ENCODE data around the gene DCAF17.

The DCAF17 gene, protein sequence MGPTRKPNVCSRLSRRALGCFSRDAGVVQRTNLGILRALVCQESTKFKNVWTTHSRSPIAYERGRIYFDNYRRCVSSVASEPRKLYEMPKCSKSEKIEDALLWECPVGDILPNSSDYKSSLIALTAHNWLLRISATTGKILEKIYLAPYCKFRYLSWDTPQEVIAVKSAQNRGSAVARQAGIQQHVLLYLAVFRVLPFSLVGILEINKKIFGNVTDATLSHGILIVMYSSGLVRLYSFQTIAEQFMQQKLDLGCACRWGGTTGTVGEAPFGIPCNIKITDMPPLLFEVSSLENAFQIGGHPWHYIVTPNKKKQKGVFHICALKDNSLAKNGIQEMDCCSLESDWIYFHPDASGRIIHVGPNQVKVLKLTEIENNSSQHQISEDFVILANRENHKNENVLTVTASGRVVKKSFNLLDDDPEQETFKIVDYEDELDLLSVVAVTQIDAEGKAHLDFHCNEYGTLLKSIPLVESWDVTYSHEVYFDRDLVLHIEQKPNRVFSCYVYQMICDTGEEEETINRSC

DNA sequence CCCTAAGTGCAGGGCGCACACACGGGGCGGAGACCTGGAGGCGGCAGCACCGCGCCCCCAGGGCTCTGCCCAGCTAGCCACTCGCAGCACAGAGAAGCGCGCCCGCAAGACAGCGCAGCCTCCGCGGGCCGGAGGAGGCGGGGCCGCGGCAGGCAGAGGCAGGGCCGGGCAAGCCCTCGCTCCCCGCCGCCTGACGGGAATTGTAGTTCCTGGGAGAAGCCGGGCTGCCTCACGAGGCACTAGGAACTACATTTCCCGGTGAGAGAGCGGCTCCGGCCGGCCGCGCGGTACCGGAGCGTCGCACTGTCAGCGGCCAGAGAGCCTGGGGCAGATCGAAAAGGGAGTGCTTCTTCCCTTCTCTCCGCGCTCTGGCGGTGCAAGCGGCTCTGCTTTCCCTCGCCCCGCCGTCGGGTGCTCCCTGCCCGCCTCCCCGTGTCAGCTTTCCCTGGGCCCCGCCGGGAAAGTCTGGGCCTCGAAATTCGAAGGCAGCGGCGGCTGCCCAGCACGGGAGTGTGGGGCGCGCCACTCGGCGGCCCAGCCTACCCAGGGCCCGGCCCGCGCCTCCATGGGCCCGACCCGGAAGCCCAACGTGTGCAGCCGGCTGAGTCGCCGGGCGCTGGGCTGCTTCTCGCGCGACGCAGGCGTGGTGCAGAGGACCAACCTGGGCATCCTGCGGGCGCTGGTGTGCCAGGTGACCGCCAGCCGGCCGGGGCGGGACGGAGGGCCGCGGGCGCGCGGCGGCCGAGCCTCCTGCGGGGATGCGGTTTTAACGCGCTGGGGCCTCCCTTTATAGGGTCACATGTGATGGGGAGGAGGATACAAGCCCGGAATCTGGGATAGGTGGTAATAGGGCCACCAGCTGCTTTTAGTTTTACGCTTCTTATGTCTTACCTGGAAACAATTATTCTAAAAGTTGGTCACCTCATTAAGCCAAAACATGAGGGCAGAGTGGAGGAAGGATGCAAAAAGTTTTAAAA lies at the start of gene DCAF17:
DCAF17 (plus strand) TSS at position 214 of the 977 bp plus-strand sequence; CDS start at position 566, 352 bp downstream.
- TF ChIP-seq GATA2 (IDR thresholded peaks at IDR 0.05; ENCODE audit: low read depth, low read length) (no peak), GATA3 (IDR thresholded peaks at IDR 0.05; ENCODE audit: low read depth, low read length) (no peak)

DNA sequence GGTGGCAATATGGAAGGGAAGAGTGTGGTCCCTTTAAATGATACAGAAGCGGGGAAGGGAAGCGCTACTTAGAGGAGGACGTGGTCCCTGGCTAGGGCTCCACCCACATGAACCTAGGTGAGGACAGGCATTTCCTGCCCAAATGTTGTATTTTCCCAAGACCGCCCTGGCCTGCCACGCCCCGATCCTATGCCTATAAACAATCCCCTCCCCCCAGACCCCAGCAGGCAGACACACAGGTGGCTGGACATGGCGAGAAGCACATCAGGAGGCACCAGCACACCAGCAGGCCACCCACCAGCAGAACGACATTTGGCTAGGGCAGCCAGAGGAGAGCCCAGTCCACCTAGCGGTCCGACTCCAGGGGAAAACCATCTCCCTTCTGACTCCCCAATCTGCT lies 47.4 kb upstream of the DCAF17 start:
- no peak for TF ChIP-seq GATA2 (IDR thresholded peaks at IDR 0.05; ENCODE audit: low read depth, low read length)
- TF ChIP-seq GATA3 (IDR thresholded peaks at IDR 0.05; ENCODE audit: low read depth, low read length): no peak

DNA sequence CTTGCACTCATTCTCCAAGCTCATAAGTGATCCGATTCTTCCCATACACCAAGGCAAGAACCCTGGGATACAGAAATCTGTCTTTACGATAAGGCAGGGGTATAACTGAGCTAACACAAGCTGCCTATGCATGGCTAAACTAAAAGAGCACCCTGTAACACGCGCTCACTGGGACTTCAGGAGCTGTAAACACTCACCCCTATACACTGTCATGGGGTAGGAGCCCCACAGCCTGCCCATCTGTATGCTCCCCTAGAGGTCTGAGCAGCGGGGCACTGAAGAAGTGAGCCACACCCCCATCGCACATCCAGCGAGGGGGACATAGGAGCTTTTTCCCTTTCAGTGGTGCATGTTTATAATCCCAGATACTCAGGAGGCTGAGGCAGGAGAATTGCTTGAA lies 47.0 kb upstream of the DCAF17 start:
- TF ChIP-seq GATA3 (IDR thresholded peaks at IDR 0.05; ENCODE audit: low read depth, low read length) (no peak), GATA2 (IDR thresholded peaks at IDR 0.05; ENCODE audit: low read depth, low read length) (no peak)

DNA sequence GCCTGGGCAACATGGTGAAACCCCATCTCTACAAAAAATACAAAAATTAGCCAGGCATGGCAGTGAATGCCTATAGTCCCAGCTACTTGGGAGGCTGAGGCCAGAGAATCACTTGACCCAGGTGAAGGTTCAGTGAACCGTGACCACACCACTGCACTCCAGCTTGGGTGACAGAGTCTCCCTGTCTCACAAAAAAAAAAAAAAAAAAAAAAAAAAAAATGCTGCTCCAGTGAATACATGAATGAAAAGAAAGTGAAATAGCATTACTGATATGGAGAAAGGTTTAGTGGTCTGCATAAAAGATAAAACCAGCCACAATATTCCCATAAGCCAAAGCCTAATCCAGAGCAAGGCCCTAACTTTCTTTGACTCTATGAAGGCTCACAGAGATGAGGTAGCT lies 44.7 kb upstream of the DCAF17 start:
- TF ChIP-seq GATA2 (IDR thresholded peaks at IDR 0.05; ENCODE audit: low read depth, low read length) (no peak), GATA3 (IDR thresholded peaks at IDR 0.05; ENCODE audit: low read depth, low read length) (no peak)

DNA sequence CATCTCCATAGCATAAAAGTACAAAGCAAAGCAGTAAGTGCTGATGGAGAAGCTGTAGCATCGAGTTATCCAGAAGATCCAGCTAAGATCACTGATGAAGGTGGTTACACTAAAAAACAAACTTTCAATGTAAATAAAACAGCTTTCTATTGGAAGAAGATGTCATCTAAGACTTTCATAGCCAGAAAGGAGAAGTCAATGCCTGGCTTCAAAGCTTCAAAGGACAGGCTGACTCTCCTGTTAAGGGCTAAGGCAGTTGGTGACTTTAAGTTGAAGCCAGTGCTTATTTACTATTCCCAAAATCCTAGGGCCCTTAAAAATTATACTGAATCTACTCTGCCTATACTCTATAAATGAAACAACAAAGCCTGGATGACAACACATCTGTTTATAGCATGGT lies 44.2 kb upstream of the DCAF17 start:
- TF ChIP-seq GATA2 (IDR thresholded peaks at IDR 0.05; ENCODE audit: low read depth, low read length): no peak
- TF ChIP-seq GATA3 (IDR thresholded peaks at IDR 0.05; ENCODE audit: low read depth, low read length): no peak

DNA sequence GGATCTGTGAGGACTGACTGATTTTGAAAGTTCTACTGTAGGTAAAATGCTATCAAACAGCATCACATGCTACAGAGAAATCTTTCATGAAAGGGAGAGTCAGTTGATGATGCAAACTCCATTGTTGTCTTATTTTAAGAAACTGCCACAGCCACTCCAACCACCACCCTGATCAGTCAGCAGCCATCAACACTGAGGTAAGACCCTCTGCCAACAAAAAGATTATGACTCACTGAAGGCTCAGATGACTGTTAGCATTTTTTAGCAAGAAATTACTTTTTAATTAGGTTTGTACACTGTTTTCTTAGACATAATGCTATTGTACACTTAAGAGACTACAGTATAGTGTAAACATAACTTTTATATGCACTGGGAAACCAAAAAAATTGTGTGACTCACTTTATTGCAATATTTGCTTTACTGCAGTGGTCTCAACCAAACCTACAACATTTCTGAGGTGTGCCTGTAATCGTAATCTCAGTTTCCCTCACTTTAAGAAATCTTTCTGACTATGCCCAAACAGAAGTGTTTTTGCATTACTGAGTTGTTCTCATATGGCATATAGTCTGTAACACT lies 43.0 kb upstream of the DCAF17 start:
- TF ChIP-seq GATA3 (IDR thresholded peaks at IDR 0.05; ENCODE audit: low read depth, low read length) (no peak), GATA2 (IDR thresholded peaks at IDR 0.05; ENCODE audit: low read depth, low read length) (no peak)

DNA sequence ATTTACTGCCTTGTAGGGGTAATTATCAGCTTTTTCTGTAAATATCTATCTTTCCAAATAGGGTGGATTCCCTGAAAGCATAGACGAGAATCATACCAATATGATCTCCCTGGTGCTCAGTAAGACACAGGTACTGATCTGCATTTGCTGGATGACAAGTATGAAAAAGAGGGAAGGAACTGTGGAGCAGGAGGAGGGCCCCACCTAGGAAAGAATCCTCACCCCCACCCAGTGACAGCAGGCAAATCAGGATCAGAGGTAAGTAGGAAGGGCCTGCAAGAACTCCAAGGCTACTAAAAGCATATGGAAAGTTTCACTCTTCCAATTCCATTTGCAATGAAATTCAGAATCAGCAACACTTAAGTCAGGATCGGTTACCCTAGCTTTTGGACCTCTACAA lies 42.5 kb upstream of the DCAF17 start:
- no peak for TF ChIP-seq GATA2 (IDR thresholded peaks at IDR 0.05; ENCODE audit: low read depth, low read length)
- TF ChIP-seq GATA3 (IDR thresholded peaks at IDR 0.05; ENCODE audit: low read depth, low read length): no peak

DNA sequence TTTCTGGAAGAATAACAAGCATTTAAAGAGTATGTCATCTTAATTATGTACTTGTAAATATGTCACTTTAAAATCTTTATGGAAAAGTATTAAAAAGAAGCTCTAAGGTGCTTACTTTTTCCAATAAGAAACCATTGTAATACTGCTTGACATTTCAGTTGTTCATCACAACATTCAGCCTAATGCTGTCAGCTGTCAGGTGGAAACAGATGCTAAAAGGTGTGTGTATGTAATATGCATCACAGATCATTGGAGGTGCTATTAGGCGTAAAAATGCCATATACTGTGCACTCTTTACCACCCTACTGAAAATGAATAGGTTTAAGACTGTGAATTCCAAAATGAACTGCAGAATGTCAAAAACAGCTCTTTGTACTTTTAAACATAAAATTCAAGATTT lies 40.5 kb upstream of the DCAF17 start:
- TF ChIP-seq GATA2 (IDR thresholded peaks at IDR 0.05; ENCODE audit: low read depth, low read length) (no peak), GATA3 (IDR thresholded peaks at IDR 0.05; ENCODE audit: low read depth, low read length) (no peak)

DNA sequence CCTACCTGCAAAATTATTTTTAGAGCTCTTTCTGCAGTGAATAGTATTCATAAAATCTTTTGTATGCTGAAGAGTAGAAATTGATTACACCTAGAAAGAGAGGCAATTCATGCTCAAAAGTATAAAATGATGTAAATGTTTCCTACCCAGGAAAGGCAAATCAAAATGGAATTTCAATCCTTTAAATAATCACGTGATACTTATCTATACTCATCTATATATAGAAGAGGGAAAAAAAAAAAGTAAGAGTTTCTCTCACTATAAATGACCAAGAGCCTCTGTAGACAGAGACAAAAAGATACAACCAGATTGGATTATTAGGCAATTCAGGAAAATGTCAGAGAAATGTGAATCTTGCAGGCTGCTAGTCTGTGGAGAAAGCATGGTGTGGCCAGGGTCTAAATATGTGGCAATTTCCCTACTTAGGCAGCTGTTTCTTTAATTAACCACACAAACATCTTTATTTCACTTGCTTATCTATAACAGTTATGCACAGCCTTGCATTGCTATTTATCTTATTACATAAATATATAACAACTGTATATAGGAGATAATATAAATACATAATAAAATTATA lies 39.8 kb upstream of the DCAF17 start:
- TF ChIP-seq GATA2 (IDR thresholded peaks at IDR 0.05; ENCODE audit: low read depth, low read length) (no peak), GATA3 (IDR thresholded peaks at IDR 0.05; ENCODE audit: low read depth, low read length) (no peak)

DNA sequence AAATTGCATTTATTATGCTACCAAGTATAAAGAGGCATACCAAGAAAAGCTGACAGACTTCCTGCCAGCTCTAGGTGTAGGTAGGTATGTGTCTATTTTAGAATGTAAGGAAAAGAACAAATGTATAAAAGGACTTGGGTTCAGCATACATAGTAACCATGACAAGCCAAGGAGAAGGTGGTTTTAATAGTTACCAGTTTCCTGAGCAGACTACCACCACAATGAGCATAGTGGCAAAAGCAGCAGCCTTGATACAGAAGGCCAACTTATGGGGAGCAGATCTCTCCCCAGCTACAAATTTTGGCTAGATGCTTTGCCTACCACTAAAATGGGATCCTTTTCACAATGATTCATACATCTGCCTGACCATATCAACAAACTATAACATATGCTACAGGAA lies 34.7 kb upstream of the DCAF17 start:
- TF ChIP-seq GATA3 (IDR thresholded peaks at IDR 0.05; ENCODE audit: low read depth, low read length): no peak
- TF ChIP-seq GATA2 (IDR thresholded peaks at IDR 0.05; ENCODE audit: low read depth, low read length): no peak

DNA sequence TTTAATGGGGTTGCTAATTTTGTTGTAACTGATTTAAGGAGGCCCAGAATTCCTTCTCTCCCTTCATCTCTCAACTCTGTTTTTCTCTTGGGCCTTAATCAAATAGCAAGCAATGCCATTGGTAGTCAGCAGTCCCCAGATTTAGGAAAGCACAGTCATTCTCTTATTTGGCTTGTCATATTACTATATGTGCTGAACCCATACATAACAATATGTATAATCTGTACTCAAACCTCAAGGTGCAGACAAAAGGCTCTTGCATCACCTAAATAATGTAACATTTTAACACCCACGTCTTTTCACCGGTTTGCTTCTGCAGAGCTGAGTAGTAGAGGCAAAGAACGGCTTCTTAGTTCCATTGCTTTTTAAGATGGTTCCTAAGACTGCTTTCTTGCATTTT lies 33.6 kb upstream of the DCAF17 start:
- no peak for TF ChIP-seq GATA3 (IDR thresholded peaks at IDR 0.05; ENCODE audit: low read depth, low read length)
- no peak for TF ChIP-seq GATA2 (IDR thresholded peaks at IDR 0.05; ENCODE audit: low read depth, low read length)

DNA sequence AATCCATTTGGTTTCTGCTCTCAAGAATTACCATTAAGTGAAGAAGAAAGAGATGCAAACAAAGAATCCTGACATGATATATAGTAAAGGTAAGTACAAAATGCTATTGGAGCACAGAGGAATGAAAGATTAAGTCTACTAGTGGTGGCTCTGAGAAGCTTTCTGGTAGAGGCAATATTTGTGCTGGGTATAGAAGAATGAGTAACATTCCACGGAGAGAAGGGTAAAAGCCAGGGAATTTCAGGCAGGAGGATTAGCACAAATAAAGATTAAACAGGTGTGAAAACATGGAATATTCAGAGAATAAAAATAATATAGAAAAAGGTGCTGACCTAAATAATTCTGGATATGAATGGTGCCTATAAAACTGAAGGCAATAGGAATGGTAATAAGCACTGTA lies 32.1 kb upstream of the DCAF17 start:
- no peak for TF ChIP-seq GATA3 (IDR thresholded peaks at IDR 0.05; ENCODE audit: low read depth, low read length)
- TF ChIP-seq GATA2 (IDR thresholded peaks at IDR 0.05; ENCODE audit: low read depth, low read length): no peak

DNA sequence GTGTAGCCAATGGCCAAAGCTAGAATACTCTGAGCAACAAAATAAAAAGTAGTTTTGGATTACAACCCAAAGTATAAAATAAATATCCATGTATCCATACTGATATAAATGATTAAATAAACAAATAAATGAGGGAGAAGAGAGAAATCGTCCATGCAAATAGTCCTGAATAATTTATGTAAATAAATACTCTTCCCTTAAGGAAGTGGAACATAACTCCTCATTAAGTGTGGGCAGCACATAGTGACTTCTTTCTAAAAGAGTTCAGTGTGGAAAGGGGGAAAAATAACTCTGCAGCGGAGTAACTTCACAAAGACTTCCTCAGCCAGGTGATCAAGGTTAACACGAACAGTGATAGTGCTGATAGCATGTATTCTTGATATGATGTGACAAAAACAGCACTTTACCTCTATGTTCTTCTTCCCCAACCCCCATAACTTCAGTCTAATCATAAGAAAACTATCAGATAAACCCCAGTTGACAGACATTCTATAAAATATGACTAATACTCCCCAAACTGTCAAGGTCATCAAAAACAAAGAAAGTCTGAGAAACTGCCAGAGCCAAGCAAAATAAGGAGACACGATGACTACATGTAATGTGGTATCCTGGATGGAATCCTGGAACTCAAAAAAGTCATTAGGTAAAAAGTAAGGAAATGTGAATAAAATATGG lies 31.0 kb upstream of the DCAF17 start:
- no peak for TF ChIP-seq GATA3 (IDR thresholded peaks at IDR 0.05; ENCODE audit: low read depth, low read length)
- no peak for TF ChIP-seq GATA2 (IDR thresholded peaks at IDR 0.05; ENCODE audit: low read depth, low read length)

Data from SH-SY5Y (cell line).